ENCODE results near the gene ANGPT4.

ANGPT4 gene

DNA sequence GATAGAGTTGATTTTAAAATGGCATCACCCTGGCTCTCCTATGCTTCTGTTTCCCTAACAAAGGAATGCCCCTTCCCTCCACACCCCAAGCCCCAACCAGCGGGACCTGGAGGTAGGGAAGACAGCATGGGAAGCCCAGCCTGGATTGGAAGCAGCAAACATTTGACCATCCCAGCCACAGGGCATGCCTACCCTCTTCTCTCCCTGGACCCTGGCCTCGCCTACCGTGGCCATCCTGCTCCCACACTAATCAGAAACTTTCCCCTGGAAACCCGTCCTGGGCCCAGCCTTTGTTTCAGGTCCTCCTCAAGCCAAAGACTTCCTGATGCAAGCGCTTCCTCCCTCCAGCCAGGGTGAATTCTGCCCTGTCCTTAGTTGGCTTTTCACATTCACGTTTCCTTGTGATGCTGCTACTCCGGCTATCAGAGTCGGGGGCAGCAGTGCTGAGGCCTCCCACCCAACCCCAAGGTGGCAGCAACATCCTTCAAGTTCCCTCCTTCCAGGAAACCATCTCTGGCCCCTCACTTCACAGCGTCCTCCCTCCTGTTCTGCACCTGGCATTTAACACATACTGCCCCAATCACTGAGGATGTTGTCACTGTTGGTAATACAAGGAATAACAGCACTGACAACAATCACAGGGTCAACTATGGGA lies 18.2 kb upstream of the ANGPT4 start:
- no peak for DNase-seq

DNA sequence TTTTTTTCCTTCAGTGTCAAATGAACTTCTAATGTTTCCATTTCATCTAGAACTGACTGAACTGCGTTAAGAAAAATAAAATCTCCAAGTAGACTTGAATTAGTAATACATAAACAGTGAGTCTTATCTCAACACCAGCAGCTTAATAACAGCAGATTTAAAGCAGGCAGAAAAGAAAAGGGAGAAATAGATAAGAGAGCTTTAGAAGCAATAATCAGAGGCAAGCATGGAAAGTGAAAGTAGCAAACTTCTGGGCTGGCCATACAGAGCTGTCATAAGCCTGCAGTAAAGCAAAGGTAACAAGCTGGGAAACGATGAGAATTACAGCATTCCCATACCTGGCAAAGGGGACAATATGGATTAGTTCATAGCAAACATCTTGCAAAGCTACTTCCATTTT lies 16.9 kb upstream of the ANGPT4 start:
- no peak for DNase-seq

DNA sequence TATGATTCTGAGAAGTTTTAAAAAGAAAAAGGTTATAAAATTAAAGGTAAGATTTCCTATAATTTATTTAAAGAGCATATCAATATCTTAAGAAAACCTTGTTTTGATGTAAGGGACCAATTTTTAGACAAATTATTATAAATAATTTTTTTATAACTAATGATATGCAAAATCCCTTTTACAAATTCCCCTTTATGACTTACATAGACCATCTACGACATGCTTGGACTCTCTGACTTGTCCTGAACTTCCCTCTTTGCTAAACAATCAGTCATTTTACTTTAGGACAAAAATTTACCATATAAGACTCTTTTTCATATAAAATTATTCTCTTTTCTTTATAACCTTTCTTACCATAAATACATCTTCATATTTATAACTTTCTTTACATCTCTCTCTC lies 15.3 kb upstream of the ANGPT4 start:
- no peak for DNase-seq

DNA sequence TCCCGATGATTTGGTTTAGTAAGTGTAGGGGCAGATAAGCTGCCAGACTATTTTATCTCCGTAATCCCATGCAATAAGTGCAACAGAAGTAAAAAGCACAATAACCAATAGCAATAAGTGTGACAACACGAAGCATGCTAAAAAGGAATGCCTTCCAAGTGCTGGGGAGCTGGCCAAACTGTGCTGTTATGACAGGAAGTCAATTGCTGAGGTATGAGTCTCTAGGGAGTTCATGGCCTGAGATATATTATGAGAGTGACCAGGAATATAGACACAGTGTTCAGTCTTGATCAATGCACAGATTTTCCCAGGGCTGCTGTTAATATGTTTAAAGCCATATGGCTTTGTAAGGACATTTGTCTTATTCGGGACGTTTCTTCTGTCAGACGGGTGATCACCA lies 10.5 kb upstream of the ANGPT4 start:
- DNase-seq: no peak

DNA sequence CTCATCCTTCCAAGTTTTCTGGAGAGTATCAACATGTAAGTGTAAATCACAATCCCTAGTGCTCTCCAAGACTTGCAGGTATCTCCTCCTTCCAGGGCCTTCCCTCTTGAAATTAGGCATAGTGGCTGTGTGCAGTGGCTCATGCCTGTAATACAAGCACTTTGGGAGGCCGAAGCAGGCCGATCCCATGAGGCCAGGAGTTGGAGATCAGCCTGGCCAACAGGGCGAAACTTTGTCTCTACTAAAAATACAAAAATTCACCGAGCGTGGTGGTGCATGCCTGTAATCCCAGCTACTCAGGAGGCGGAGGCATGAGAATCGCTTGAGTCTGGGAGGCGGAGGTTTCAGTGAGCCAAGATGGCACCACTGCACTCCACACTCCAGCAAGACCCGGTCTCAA lies 9.4 kb upstream of the ANGPT4 start:
- DNase-seq: no peak

DNA sequence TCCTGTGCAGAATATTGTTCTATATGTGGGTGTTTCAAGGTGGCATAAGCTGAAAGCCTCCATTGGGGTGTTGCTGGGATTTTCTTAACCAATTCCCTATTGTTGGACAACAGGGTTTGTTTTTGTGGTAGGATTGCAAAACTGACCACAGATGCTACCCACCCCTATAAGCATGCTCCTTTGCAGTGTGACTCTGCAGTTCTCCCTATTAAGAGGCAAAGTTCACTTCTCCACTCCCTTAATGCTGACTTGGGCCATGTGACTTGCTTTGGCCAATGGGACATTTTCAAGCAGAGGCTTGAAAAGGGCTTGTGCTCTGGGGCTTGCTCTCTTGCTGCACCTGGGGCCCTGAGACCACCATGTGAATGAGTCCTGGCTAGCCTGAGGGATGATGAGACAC lies 8.5 kb upstream of the ANGPT4 start:
- no peak for DNase-seq

DNA sequence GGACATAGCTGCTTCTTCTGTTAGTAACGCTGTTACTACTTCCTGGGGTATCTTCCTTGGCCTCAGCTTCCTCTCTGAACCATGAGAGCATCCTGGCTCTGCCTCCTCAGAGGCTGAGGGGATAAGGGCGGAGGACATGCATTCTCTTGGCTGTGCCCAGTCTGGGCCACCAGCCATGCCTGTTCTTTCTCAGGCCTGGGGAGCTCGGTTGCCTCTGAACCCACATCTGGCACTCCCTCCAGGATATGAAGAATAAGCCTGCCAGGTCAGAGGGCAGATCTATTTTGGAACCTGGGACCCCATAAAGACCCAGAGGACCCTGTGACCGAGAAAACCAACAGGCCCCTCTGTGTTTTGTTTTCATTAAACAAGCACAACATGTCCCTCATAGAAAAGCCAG lies 6.6 kb upstream of the ANGPT4 start:
- no peak for DNase-seq

DNA sequence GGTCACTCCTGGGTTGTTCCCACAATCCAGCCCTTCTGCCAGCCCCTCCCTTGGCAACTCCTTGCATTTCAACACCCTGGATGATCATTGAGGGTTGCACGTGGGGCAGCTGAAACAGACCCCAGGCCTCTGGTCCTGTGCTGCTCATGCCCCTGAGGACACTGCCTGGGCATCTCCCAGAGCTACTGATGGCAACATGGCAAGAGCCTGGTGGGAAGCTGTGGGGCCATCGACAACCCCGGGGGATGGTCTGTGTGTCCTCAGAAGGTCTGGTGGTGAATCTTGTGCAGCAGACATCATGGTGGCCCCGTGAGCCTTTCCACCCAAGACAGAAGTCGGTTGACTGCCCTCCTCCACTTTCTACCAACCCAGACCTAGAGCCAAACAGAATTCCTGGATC lies 4.9 kb upstream of the ANGPT4 start:
- DNase-seq: no peak

DNA sequence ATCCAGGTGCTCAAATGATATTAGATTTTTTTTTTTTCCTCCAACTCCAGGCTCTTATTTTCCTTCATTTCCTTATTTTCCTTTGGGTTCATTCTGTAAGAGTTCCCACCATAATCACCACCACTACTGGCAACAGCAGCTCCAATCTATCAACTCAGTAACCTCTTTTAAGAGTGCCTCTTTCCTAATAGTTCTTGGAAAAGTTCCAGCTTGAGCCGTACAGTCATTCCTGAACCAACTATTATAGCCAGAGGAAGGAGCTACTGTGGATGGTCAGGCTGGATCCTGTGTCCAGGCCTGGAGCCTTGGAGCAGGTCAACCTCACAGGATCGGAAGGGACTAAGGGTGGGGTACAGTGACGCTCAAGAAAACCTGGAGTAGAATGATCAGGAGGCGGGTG lies 4.2 kb upstream of the ANGPT4 start:
- no peak for DNase-seq

DNA sequence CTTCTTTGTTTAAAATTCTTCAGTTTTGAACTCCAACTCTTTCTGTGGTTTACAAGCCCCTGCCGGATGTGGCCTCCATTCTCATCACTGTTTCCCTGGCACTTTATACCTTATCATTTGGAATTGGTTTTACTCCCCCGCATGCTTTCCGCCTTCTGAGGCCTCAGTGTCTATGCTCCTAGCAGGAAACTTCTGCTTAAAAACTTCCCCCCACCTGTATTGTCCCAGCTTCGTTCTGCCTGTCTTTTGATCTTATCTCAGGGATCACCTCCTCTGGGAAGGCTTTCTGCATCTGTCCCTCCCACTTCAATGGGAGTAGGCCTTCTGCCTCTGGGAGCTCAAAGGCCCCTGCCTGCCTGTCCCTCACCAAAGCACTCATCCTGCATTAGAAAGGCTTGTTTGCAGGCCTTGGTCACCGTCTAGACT lies 3.4 kb upstream of the ANGPT4 start:
- DNase-seq: no peak

DNA sequence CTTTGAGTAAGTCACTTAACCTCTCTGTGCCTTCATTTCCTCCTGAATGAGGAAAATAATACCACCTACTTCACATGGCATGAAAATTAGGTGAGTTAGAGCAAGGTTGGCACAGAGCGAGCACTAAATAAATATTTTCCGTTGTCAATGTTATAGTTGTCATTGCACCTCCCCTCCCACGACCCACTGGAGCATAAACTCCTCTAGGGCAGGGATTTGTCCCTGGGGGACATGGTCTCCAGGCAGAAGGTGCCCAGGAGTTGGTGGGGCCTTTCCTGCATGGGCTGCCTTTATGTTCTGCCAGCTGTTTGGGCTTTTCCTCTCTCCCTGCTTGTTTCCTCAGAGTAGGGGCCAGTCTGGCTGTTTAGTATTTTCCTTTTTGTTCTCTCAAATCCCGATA lies 1.3 kb upstream of the ANGPT4 start:
- no peak for DNase-seq

DNA sequence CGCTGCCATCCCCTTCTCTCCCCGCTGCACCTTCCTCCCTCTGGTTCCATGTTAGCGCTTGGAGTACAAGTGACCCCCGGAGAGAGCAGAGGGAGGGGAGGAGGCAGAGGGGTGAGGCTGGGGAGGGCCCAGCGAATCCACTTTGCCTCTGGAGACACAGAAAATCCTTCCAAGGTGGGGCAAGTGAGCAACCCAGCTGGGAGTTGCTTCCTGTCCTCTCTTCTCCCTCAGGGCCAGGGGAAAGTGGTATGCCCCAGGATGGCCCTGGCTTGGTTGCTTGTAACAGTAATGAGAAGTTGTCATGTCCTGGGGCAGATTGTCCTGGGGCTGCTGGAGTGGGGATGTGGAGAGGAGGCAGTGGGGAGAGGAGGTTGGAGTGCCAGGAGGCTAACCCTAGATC lies 691 bp upstream of the ANGPT4 start:
- DNase-seq: no peak

DNA sequence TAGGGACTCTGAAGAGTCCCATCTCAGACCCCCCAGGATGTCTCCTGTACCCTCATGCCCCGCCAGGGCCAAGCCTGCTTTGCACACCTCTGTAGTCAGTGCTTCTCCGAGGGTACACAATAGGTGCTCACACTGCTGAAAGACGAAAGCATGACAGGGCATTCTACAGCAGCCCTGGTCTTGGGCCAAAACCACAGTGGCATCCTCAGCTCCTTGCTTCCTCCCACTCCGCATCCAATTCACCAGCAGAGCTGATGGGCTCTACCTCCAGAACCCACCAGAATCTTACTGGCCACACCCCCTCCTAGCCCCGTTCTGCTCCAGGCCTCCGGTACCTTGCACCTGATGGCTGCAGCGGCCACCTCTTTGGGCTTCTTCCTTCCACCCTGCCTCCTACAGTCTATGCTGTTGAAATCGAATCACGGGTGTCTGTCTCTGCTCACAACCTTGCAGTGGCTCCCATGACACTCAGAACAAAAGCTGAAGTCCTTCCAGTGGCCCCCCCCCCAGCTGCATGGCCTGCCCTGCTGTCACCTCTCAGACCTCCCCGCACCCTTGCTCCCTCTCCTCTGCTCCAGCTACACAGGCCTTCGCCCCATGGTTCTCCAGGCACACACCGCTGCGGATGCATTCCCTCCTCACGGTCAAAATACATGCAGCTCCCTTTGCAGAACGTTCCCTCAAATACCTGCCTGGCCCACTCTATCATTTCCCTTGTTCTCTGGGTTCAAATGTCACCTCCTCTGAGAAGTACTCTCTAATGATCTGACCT lies 1.2 kb downstream of the ANGPT4 start:
- DNase-seq: no peak

DNA sequence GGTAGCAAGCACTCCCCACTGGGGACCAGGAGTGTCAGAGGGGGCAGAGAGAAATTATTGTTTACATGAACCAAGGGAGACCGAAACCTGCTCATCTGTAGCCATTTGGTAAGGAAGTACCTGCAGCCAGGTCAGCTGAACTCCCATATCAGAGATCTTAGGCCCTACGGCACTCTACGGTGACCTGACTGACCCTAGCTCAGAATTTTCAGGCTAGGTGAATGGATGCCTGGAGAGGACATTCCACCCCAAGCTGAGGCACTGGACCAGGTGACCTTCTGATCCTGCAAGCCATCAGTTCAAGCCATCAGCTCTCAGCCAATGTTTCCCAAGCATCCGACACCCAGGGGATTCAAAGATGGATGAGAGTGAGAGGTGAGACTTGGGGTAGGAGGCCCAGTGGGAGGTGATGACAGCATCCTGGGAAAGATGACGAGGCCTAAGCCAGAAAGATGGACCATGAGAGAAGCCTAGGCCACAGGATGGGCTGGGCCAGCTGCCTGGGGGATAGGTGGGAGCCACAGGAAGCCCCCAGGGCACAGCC lies 2.8 kb downstream of the ANGPT4 start:
- DNase-seq: no peak

DNA sequence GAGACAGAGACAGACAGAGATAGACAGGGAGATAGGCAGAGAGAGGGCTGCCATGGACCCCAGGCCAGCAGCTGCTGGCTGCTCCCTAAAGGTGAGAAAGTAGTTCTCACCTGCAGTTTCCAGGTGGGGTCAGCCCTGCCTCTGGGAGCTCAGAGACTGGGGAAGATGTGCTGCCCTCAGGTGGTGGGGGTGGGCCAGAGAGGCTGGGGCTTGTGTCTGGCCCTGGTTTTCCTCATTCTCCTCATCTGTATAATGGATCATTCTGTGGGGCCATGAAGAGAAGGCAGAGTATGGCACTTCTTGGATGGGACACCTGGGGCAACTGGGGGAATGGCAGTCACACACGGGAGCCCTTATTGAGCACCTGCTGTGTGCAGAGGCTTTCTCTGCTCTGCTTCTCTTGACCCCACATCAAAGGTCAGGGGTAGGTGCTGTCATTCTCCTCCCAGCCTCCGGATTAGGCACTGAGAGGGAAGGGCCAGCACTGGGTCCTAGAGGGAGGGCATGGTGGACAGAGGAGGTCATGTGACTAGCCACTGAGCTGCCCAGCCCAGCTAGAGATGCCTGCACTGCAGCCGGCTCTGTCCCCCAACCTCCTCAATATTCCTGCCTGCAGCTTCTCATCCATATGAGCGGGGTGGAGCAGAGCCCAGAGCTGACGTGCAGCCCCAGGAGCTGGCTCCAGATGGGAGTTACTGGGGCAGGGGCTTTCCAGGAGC lies 4.1 kb downstream of the ANGPT4 start:
- peak; percentile 39 for DNase-seq

DNA sequence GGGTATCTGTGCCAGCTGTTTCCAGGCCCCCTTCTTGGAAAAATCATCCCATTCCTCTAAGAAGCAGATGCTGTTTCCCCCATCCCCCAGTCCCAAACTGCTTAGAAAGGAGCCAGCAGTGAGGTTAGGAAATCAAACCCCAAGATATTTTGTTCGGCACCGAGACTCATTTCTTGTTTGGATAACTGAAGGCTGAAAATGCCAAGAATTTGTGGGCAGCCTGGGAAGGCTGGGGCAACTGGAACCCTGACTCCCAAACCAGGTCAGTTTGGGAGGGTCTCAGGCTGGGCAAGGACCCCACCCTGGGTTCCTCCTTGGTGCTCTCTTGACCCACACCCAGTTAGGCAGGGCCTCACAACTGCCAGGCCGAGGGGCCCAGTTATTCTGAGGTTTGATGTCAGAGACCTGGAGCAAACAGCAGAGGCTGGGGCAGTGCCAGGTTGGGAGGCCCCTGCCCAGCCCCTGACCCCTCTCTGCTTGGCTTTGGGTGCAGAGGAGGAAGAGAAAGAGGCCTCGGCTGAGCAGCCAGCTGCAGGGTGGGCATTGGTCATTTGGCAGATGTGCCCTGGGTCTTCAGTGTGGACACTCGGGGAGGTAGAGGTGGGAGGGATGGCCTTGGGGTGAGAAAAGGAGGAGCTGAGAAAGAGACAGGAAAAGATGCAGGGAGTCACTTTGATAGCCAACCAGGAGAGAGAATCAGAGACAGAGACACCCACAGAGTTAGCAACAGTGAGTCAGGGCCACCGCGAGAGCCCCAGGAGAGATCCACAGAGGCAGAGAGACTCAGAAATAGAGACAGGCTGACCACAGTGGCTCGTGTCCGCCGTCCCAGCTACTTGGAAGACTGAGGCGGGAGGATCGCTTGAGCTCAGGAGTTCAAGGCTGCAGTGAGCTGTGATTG lies 5.0 kb downstream of the ANGPT4 start:
- DNase-seq: no peak

DNA sequence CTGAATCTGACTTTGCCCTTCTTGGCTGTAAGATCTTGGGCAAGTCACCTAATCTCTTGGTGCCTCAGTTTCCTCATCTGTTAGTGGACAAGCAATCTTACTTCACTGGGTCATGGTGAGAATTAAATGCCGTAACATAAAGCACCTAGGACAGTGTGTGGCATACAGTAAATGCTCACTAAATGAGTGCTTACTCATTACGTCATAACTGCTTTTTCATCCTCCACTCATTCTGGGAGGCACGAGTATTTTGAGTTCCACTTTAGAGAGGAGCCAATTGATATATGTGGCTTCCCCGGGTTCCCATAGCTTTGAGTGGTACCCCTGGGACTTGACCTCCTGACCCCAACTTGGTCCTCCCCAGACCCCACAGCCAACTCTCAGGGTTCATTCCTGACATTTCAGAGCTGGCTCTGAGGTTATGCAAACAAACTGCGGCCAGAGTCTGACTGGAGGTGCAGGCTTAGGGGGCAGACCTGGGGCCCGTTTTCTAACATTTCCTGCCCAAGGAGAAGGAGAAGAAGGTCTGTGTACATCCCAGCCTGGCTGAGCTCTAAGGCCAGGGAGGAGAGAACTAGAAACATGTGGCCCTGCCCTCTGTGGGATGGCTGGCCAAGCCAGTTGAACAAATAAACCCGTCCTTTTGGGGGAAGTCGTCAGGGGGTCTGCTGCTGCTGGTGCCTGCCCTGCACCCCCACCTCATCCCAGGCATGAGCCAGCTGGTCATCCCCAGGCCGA lies 5.8 kb downstream of the ANGPT4 start:
- no peak for DNase-seq

DNA sequence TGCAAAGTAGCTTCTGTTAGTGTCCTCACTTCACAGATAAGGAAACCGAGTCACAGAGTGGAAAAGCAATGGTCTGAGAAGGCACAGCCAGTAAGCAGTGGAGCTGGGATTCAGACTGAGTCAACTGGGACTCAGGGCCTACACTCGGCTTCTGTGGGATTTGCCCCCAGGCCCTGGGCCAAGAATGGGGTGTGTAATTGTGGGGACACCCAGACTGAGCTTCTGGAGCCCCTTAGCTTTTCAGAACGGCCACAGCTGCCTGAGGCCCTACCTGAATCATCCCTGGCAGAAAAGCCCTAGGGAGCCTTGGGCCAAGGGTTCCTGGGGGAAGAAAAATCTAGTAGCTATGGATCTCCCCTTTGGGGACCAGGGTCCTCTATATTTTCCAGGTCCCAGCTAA lies 6.5 kb downstream of the ANGPT4 start:
- DNase-seq: no peak

DNA sequence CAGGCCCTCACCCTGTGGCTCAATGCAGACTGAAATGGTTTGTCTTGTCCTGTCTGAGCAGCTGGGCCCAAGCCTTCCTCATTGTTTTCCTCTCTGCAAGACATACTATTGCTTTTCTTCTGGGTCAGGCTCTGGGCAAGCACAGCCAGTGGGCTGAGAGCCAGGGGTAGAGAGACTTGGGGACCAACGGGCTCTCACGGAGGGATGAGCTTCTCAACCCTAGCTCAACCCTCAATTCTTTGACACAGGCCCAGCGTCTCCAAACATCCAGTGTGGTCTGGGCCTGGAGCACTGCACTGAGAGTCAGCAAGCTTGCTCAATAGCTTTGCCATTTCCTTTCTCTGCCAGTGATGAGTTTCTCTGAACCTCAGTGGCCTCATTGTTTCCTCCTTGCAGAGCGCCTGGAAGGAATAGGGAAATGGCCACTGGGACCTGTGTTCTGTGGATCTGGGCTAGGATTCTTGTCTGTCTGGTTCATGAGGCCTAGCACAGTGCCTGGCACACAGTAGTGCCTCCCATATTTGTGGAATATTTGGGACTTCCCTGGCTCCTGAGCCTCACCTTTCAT lies 9.3 kb downstream of the ANGPT4 start:
- DNase-seq: no peak

DNA sequence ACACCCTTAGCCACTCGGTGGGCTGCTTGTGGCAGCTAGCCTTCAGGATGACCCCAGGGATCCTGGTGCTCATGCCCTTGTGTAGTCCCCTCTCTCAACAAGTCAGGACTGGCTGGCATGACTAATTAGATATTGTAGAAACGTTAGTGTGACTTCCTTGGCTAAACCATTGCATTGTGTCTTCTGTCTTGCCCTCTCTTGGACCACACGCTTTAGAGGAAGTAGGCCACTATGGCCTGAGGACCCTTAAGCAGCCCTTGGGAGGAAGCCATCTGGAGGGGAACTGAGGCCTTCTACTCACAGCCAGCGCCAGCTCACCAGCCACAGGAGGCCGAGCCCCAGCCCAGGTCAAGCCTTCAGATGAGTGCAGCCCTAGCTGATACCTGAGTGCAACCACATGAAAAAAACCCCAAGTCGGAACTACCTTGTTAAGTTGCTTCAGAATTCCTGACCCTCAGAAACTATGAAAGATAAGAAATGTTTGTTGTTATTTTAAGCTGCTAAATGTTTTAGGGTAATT lies 10.1 kb downstream of the ANGPT4 start:
- DNase-seq: no peak

DNA sequence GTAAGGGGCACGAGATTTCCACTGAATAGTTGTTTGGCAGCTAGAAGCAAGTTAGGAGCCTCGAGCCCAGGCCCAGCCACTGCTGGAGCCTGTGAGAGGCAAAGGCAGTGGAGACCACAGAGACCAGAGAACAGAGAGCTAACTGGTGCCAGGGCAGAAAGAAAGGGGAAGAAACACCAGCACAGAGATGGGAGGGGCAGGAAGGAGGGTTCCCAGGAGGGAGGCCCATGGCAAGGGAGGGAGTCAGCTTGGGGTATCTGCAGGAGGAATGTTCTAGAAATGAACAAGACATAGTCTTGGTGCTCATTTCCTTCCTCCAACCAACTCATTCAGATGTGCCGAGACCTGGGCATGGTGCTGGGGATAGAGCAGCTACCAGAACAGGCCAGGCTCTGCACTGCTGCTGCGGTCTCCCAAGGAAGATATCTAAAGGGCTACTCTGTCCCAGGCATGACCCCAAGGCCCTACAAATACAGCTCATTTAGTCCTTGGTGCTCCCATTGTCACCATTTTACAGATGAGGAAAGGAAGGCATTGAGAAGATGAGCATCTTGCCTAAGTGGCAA lies 10.7 kb downstream of the ANGPT4 start:
- no peak for DNase-seq

Measured in CD4-positive, alpha-beta T cell treated with Interleukin-17A for 4 hours (primary cell).